IMR-90 (cell line): Measurements from ENCODE around the gene CCDC185. TPM values are rescaled to one million over a fixed set of nuclear protein-coding genes. Genes with fewer than 3 reads are reported as not detected.

ENCODE experiments used
- ATAC-seq: fragments of 200-7000 bp; cut with Tn5 transposase; 2 replicates; pipeline ENCODE4 v1.9.1; 2020; ENCODE audit warnings: low read depth, mild to moderate bottlenecking, moderate library complexity
- BruUV-seq: library from RNA; stranded (reverse); fragments of 400-500 nt; replicated peaks from 2 replicates; lab custom pipeline; 2021; lab: Mats Ljungman, UMichigan
- CTCF ChIA-PET: fragments of 300-600 bp; formaldehyde crosslinking; extraction: SDS; loops from one replicate; lab custom pipeline; 2021; ENCODE audit warnings: antibody characterized with exemption; lab: Yijun Ruan, JAX
- POLR2A ChIA-PET: fragments of 300-600 bp; sonication (Branson Sonifier 250); formaldehyde crosslinking; loops from one replicate; lab custom pipeline; 2022; ENCODE audit warnings: antibody characterized with exemption; ENCODE audit not compliant: unreplicated experiment; lab: Charles Lee
- DNase-seq: peaks from one replicate; pipeline ENCODE4 v3.0.0; 2013
- H2AFZ ChIP-seq: replicated peaks from 2 replicates; pipeline ENCODE3; 2013; ENCODE audit warnings: low read length, mild to moderate bottlenecking; ENCODE audit not compliant: poor library complexity
- H2AK5ac ChIP-seq: 2 replicates; pipeline ENCODE4 v1.6.1; 2013; ENCODE audit warnings: low read depth, low read length, inconsistent platforms
- H2AK9ac ChIP-seq: replicated peaks from 2 replicates; pipeline ENCODE3; 2013; ENCODE audit warnings: mild to moderate bottlenecking, low read depth, low read length, moderate library complexity; ENCODE audit not compliant: poor library complexity
- H2BK120ac ChIP-seq: 2 replicates; pipeline ENCODE4 v1.6.1; 2013; ENCODE audit warnings: low read depth, low read length, inconsistent platforms
- H2BK15ac ChIP-seq: 3 replicates; pipeline ENCODE4 v1.6.1; 2013; ENCODE audit warnings: low read depth, low read length, inconsistent platforms
- H2BK20ac ChIP-seq: 2 replicates; pipeline ENCODE4 v1.6.1; 2013; ENCODE audit warnings: low read depth, mild to moderate bottlenecking, inconsistent platforms, low read length, moderate library complexity
- H2BK5ac ChIP-seq: 2 replicates; pipeline ENCODE4 v1.6.1; 2013; ENCODE audit warnings: mild to moderate bottlenecking, low read depth, low read length, inconsistent platforms; ENCODE audit not compliant: poor library complexity, severe bottlenecking
- H3K14ac ChIP-seq: replicated peaks from 2 replicates; pipeline ENCODE4 v1.6.1; 2013; ENCODE audit warnings: low read depth, low read length, inconsistent platforms
- H3K18ac ChIP-seq: 2 replicates; pipeline ENCODE4 v1.6.1; 2013; ENCODE audit warnings: low read depth, low read length, control low read depth
- H3K23ac ChIP-seq: 2 replicates; pipeline ENCODE4 v1.6.1; 2013; ENCODE audit warnings: low read depth, low read length, inconsistent platforms
- H3K27ac ChIP-seq: 2 replicates; pipeline ENCODE4 v1.5.1; 2013; ENCODE audit warnings: mild to moderate bottlenecking, control low read depth, low read length; ENCODE audit not compliant: insufficient read depth
- H3K27me3 ChIP-seq: 2 replicates; pipeline ENCODE4 v1.6.1; 2013; ENCODE audit warnings: low read length; ENCODE audit not compliant: control insufficient read depth, insufficient read depth
- H3K36me3 ChIP-seq: 2 replicates; pipeline ENCODE4 v1.6.1; 2013; ENCODE audit warnings: low read length, mixed read lengths; ENCODE audit not compliant: control insufficient read depth, insufficient read depth
- H3K4ac ChIP-seq: 2 replicates; pipeline ENCODE4 v1.6.1; 2013; ENCODE audit warnings: low read depth, low read length, inconsistent platforms
- H3K4me1 ChIP-seq: 2 replicates; pipeline ENCODE4 v1.6.1; 2013; ENCODE audit warnings: low read length, mixed read lengths; ENCODE audit not compliant: control insufficient read depth, insufficient read depth
- H3K4me2 ChIP-seq: 2 replicates; pipeline ENCODE4 v1.6.1; 2013; ENCODE audit warnings: low read depth, mild to moderate bottlenecking, control low read depth, low read length, moderate library complexity
- H3K4me3 ChIP-seq: 2 replicates; pipeline ENCODE4 v1.5.1; 2013; ENCODE audit warnings: low read depth, mild to moderate bottlenecking, control low read depth, low read length, moderate library complexity; ENCODE audit not compliant: insufficient read depth
- H3K56ac ChIP-seq: 2 replicates; pipeline ENCODE4 v1.6.1; 2013; ENCODE audit warnings: low read length, inconsistent platforms; ENCODE audit not compliant: insufficient read depth; ENCODE audit errors: extremely low read depth
- H3K79me1 ChIP-seq, 2 experiments: 2 replicates each; pipeline ENCODE4 v1.6.1; 2013; ENCODE audit warnings: low read length in 2 of 2, inconsistent platforms in 1 of 2, low read depth in 1 of 2
- H3K9ac ChIP-seq: 2 replicates; pipeline ENCODE4 v1.6.1; 2013; ENCODE audit warnings: low read depth, low read length, control low read depth
- H3K9me1 ChIP-seq: 2 replicates; pipeline ENCODE4 v1.6.1; 2013; ENCODE audit warnings: low read length, inconsistent platforms; ENCODE audit not compliant: insufficient read depth
- H3K9me3 ChIP-seq: 2 replicates; pipeline ENCODE4 v1.6.1; 2013; ENCODE audit warnings: low read length; ENCODE audit not compliant: control insufficient read depth, insufficient read depth
- H4K20me1 ChIP-seq: 2 replicates; pipeline ENCODE4 v1.6.1; 2013; ENCODE audit warnings: low read length, inconsistent platforms; ENCODE audit not compliant: insufficient read depth
- H4K5ac ChIP-seq: 2 replicates; pipeline ENCODE4 v1.6.1; 2013; ENCODE audit warnings: mild to moderate bottlenecking, low read depth, low read length, control low read depth
- H4K8ac ChIP-seq, 2 experiments: 2 replicates each; pipeline ENCODE4 v1.6.1; 2013; ENCODE audit warnings: low read depth in 2 of 2, low read length in 2 of 2, control low read depth in 1 of 2, inconsistent platforms in 1 of 2
- H4K91ac ChIP-seq: 2 replicates; pipeline ENCODE4 v1.6.1; 2013; ENCODE audit warnings: low read depth, low read length, inconsistent platforms; ENCODE audit not compliant: insufficient read depth
- CEBPB ChIP-seq: IDR thresholded peaks from 2 replicates; pipeline ENCODE4 v1.6.1; 2012; ENCODE audit warnings: low read depth, low read length, improper control_type of control experiment
- FOS ChIP-seq: fragments of 150-350 bp; IDR thresholded peaks from 2 replicates; pipeline ENCODE4 v1.6.1; 2016; ENCODE audit warnings: low read depth, low read length
- POLR2A ChIP-seq: IDR thresholded peaks from 2 replicates; pipeline ENCODE4 v1.6.1; 2012; ENCODE audit warnings: mild to moderate bottlenecking, low read depth, low read length
- SMC3 ChIP-seq: fragments of 150-350 bp; IDR thresholded peaks from 2 replicates; pipeline ENCODE4 v1.6.1; 2016; ENCODE audit warnings: low read depth, mild to moderate bottlenecking, antibody characterized with exemption, low read length, moderate library complexity
- WGBS, 2 experiments: methylation state at CpG; one replicate each; pipeline versions ENCODE4 v1.1.5 to v1.1.7; 2013; ENCODE audit warnings: missing lambda C conversion rate in 2 of 2; ENCODE audit not compliant: insufficient read length in 1 of 2; ENCODE audit errors: extremely low coverage in 2 of 2; 5-methylcytosine and 5-hydroxymethylcytosine counted together
- dilution Hi-C: fragments of 300-500 bp; cut with HindIII; formaldehyde crosslinking; loops from one replicate; pipeline ENCODE4 v1.14.3; 2018; ENCODE audit warnings: low sequenced_read_pairs; ENCODE audit not compliant: unreplicated experiment
- in situ Hi-C: fragments of 300-500 bp; cut with MboI; formaldehyde crosslinking; loops from 3 replicates; pipeline ENCODE4 v1.14.3; 2019; ENCODE audit warnings: low sequenced_read_pairs, inconsistent platforms, mixed read lengths
- intact Hi-C: fragments of 100-400 bp; cut with micrococcal nuclease; formaldehyde crosslinking; loops from 2 replicates; pipeline ENCODE4 v1.10.0; 2022
- polyA plus RNA-seq, 3 experiments: library from polyadenylated mRNA; depleted of rRNA; stranded (reverse); fragments of >200 nt; gene quantifications; 2 replicates each; pipeline ENCODE4 v1.2.3, GENCODE V29; 2012; ENCODE audit warnings: low replicate concordance in 1 of 3
- total RNA-seq: library from RNA; depleted of rRNA; stranded (reverse); fragments of >200 nt; gene quantifications from 2 replicates; pipeline ENCODE4 v1.2.3, GENCODE V29; 2012
- TF ChIP-seq, protein P1 (sequence below): fragments of 150-350 bp; IDR thresholded peaks from 2 replicates; pipeline ENCODE4 v1.6.1; 2016; ENCODE audit warnings: low read depth, mild to moderate bottlenecking, low read length, moderate library complexity, borderline replicate concordance
- TF ChIP-seq, protein P2 (sequence below): conservative IDR thresholded peaks from 2 replicates; pipeline ENCODE4 v1.5.1; 2012; ENCODE audit warnings: mild to moderate bottlenecking, low read depth, low read length, improper control_type of control experiment

Gene CCDC185
- total and polyA plus RNA-seq, 2 of the 4 experiments (the other 2 are of a cell fraction), result not detected

DNA sequence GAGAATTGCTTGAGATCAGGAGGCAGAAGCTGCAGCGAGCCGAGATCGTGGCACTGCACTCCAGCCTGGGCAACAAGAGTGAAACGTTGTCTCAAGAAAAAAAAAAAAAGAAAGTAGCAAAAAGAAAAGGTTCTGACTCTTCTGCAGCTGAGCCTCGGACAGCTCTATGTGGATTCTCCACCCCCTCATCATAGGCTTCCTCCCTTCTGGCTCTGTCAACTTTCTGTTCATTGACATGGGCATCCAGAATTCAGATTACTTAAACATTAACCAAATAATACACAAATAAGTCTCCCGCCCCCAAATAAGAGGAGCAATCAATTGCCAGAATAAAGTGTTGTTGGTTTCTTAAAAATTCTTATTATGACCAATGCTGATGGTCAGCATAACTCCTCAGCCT lies 39.3 kb upstream of the CCDC185 start:
- H3K9ac ChIP-seq, result no peak overlapping the region
- H2AFZ ChIP-seq, result no peak overlapping the region
- ChIA-PET CTCF (interaction anchor here (0.6 kb wide), 1 partner anchor 692 kb away, joined by 5 read pairs; no protein-coding TSS in a partner anchor), POLR2A (no interaction called here)
- no peak overlapping the region for H4K5ac ChIP-seq
- no peaks in the 10 kb centered on the region for H3K9me1 ChIP-seq
- no peak overlapping the region for H3K27ac ChIP-seq
- no peak overlapping the region for H3K4ac ChIP-seq
- no peak overlapping the region for H4K91ac ChIP-seq
- no peaks in the 10 kb centered on the region for H3K36me3 ChIP-seq
- in situ Hi-C loops, result no loop called here
- H3K18ac ChIP-seq, result no peak overlapping the region
- TF ChIP-seq, protein P1, sequence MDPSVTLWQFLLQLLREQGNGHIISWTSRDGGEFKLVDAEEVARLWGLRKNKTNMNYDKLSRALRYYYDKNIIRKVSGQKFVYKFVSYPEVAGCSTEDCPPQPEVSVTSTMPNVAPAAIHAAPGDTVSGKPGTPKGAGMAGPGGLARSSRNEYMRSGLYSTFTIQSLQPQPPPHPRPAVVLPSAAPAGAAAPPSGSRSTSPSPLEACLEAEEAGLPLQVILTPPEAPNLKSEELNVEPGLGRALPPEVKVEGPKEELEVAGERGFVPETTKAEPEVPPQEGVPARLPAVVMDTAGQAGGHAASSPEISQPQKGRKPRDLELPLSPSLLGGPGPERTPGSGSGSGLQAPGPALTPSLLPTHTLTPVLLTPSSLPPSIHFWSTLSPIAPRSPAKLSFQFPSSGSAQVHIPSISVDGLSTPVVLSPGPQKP, result no peak
- TF ChIP-seq SMC3 (no peak), FOS (no peak), CEBPB (no peak), POLR2A (no peak)
- TF ChIP-seq, protein P2, sequence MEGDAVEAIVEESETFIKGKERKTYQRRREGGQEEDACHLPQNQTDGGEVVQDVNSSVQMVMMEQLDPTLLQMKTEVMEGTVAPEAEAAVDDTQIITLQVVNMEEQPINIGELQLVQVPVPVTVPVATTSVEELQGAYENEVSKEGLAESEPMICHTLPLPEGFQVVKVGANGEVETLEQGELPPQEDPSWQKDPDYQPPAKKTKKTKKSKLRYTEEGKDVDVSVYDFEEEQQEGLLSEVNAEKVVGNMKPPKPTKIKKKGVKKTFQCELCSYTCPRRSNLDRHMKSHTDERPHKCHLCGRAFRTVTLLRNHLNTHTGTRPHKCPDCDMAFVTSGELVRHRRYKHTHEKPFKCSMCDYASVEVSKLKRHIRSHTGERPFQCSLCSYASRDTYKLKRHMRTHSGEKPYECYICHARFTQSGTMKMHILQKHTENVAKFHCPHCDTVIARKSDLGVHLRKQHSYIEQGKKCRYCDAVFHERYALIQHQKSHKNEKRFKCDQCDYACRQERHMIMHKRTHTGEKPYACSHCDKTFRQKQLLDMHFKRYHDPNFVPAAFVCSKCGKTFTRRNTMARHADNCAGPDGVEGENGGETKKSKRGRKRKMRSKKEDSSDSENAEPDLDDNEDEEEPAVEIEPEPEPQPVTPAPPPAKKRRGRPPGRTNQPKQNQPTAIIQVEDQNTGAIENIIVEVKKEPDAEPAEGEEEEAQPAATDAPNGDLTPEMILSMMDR, result no peak
- no peaks in the 10 kb centered on the region for H3K79me1 ChIP-seq
- H3K27me3 ChIP-seq, result peaks cover 46% of the 10 kb centered on the region
- H3K56ac ChIP-seq, result no peak overlapping the region
- H3K14ac ChIP-seq, result no peak overlapping the region
- no peak overlapping the region for H2BK20ac ChIP-seq
- no peak overlapping the region for H3K23ac ChIP-seq
- no peak overlapping the region for H4K8ac ChIP-seq
- H3K4me3 ChIP-seq, result no peak overlapping the region
- no peaks in the 10 kb centered on the region for H3K9me3 ChIP-seq
- DNase-seq (no peak), ATAC-seq (no peak)
- H3K4me2 ChIP-seq, result no peak overlapping the region
- H2AK9ac ChIP-seq, result no peak overlapping the region
- no peak overlapping the region for H2BK120ac ChIP-seq
- no TSS peak for BruUV-seq
- H2BK5ac ChIP-seq, result no peak overlapping the region
- H2AK5ac ChIP-seq, result no peak overlapping the region
- H2BK15ac ChIP-seq, result no peak overlapping the region
- intact Hi-C loops, result no loop called here
- dilution Hi-C loops, result no loop called here
- 96% methylated on average over 3 of the region's 6 CpGs; no CpG with 5 or more reads in 1 of the 2 experiments for WGBS, 2 experiments
- no peaks in the 10 kb centered on the region for H3K4me1 ChIP-seq
- H4K20me1 ChIP-seq, result no peaks in the 10 kb centered on the region
